ENCODE results near the gene KLHL7. TPM values are rescaled to one million over a fixed set of nuclear protein-coding genes. Genes with fewer than 3 reads are reported as not detected.

Gene KLHL7
- total RNA-seq, 1 donor from 2014 or later: 18.7 TPM

- Histone ChIP-seq H3K36me3 (peaks cover 8% of the 10 kb centered on the region), H3K4me3 (peak overlapping the region; percentile 34), H3K27ac (peak overlapping the region; percentile 56), H3K4me1 (peaks cover 8% of the 10 kb centered on the region), H3K27me3 (ENCODE audit: low read depth) (peaks cover 8% of the 10 kb centered on the region), H3K9me3 (no peaks in the 10 kb centered on the region)
- ATAC-seq (peak; percentile 65 to 80), DNase-seq (peak; percentile 51)
- TF ChIP-seq CTCF (IDR thresholded peaks at IDR 0.05): no peak
- intact Hi-C loops (cut with DNase I): no loop called here
These were observed 100.6 kb downstream of the KLHL7 start for GRCh38 chr7:23205909-23206767.

GRCh38 chr7:23207021-23207420 is 101.4 kb downstream of the KLHL7 start:
- DNase-seq: no peak
- intact Hi-C loops (cut with DNase I): no loop called here
- no peaks in the 10 kb centered on the region for H3K9me3 ChIP-seq
- H3K36me3 ChIP-seq: no peaks in the 10 kb centered on the region
- ATAC-seq: peak in 1 of 2 donors; percentile 61
- H3K4me1 ChIP-seq: peaks cover 8% of the 10 kb centered on the region
- H3K27me3 ChIP-seq (ENCODE audit: low read depth): peaks cover 8% of the 10 kb centered on the region
- no peak overlapping the region for H3K27ac ChIP-seq
- H3K4me3 ChIP-seq: no peak overlapping the region
- TF ChIP-seq CTCF (IDR thresholded peaks at IDR 0.05): no peak

GRCh38 chr7:23207884-23208283 is 102.3 kb downstream of the KLHL7 start:
- Histone ChIP-seq H3K4me3 (no peak overlapping the region), H3K9me3 (no peaks in the 10 kb centered on the region), H3K36me3 (no peaks in the 10 kb centered on the region), H3K4me1 (peaks cover 8% of the 10 kb centered on the region), H3K27me3 (ENCODE audit: low read depth) (peaks cover 8% of the 10 kb centered on the region), H3K27ac (no peak overlapping the region)
- no peak for TF ChIP-seq CTCF (IDR thresholded peaks at IDR 0.05)
- ATAC-seq: no peak
- intact Hi-C loops (cut with DNase I): no loop called here
- no peak for DNase-seq

- intact Hi-C loops (cut with DNase I): no loop called here
- H3K4me1 ChIP-seq: peaks cover 8% of the 10 kb centered on the region
- H3K36me3 ChIP-seq: no peaks in the 10 kb centered on the region
- no peak overlapping the region for H3K4me3 ChIP-seq
- DNase-seq (no peak), ATAC-seq (no peak)
- no peaks in the 10 kb centered on the region for H3K9me3 ChIP-seq
- no peak for TF ChIP-seq CTCF (IDR thresholded peaks at IDR 0.05)
- H3K27me3 ChIP-seq (ENCODE audit: low read depth): peaks cover 8% of the 10 kb centered on the region
- no peak overlapping the region for H3K27ac ChIP-seq
These were observed 102.7 kb downstream of the KLHL7 start for GRCh38 chr7:23208316-23208715.

- DNase-seq (no peak), ATAC-seq (peak in 1 of 2 donors; percentile 50)
- Histone ChIP-seq H3K9me3 (no peaks in the 10 kb centered on the region), H3K4me1 (peaks cover 8% of the 10 kb centered on the region), H3K4me3 (no peak overlapping the region), H3K27ac (no peak overlapping the region), H3K36me3 (no peaks in the 10 kb centered on the region), H3K27me3 (ENCODE audit: low read depth) (peaks cover 8% of the 10 kb centered on the region)
- no peak for TF ChIP-seq CTCF (IDR thresholded peaks at IDR 0.05)
- intact Hi-C loops (cut with DNase I): no loop called here
These were observed 104.9 kb downstream of the KLHL7 start for GRCh38 chr7:23210506-23210905.

All from lower lobe of right lung (tissue), 2 donors.